GM19372 (cell line): ENCODE results near the gene TSC22D1.

Experiments
- ATAC-seq: cut with Tn5 transposase; IDR thresholded peaks from one replicate; pipeline ENCODE4 v1.9.1; 2021; ENCODE audit warnings: mild to moderate bottlenecking, low read depth, moderate library complexity; ENCODE audit not compliant: unreplicated experiment

TSC22D1 gene

DNA sequence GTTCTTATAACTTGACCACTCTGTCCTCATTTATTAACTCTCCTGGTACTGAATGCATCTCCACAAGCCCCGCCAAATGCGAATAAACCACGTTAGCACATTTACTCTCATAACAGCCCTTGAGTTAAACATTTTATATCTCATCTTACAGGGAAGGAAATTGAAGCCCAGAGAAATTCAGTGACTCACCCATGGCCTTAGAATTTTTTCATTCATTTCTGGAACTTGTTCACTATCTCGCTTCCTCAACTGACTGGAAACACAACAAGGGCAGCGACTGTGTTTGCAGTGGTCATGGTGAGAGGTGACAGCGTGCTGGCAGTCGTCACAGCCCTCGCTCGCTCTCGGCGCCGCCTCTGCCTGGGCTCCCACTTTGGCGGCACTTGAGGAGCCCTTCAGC lies 163.0 kb downstream of the TSC22D1 start:
- no peak for ATAC-seq

DNA sequence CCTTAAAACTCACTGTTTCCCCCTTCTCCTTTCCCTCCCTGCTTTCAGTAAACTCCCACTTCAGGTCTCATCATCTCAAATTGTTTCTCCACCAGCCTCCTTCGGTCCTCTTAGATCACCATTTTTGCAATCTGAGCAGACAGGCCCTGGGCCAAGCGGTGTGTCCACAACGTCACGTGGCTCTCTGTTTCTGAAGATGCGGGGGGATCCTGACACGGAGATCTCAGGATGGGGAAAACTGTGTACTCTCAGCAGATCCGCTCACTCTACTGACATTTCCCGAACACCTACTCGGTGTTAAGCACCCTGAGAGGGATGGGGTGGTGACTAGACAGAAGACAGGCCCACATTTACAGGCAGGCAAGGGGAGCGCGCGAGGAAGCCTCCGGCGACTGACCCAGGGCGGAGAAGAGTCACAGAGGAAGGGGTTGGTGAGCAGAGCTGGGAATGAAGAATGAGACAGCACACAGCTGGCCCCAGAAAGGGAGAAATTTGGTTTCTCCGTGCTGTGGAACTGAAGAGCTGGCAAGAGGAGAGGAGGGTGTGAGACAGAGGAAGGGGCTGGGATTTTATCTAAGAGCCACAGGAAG lies 163.7 kb downstream of the TSC22D1 start:
- ATAC-seq: no peak

DNA sequence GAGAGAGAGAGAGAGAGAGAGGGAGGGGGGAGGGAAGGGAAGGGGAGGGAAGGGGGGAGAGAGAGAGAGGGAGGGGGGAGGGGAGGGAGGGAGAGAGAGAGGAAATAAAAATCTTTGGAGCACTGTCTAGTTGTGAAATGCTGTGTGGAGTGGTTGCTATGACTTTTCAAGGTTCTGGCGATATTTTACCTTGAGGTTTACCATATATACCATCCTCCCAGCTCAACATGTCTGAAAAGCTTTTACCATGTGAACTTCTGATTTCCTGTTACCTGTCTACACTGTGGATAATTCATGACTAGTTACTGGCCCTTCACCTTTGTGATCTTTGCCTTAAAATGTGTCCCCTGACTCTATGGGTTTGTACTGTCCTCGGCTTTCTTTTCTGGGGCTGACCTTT lies 164.3 kb downstream of the TSC22D1 start:
- no peak for ATAC-seq

DNA sequence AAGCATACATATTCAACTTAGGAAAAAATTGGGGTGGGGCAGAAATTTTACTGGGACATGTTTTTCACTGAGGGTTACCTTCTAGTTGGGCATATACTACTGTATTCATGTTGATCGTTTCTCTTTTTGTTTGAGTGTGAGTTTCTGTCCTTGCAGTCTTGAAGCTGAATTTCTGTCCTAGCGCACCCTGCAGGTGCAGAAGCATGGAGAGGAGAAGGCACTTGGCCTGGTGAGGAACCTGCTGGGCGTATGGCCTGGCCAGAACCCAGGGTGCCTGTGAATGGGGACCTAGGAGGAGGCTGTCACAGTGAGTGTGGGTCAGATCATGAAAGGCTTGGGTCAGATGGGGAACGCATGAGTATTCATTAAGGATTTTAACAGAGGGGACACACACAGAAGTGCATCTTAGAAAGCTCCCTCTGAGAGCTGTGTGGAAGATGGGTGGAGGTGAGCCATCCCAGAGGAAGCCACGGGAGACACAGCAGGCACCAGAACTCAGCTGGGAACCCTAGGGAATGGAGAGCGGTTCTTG lies 165.7 kb downstream of the TSC22D1 start:
- ATAC-seq: no peak

DNA sequence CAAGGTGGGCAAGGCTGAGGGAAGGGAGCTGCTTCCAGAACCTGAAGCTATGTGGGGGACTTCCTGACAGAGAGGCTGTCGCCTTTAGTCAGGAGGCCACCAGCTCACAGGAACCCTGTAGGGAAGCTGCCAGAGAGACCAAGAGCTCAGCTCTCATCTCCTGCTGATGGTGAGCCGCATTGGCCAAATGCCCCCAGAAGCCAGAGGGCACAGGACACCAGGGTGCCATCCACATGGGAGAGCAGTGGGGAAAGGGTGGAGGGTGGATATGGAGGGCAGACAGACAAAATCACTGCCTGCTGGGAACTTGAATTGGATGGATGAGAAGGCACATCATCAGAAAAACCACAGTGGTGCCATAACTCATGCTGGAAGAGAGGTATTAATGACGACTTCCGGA lies 166.5 kb downstream of the TSC22D1 start:
- ATAC-seq: no peak

DNA sequence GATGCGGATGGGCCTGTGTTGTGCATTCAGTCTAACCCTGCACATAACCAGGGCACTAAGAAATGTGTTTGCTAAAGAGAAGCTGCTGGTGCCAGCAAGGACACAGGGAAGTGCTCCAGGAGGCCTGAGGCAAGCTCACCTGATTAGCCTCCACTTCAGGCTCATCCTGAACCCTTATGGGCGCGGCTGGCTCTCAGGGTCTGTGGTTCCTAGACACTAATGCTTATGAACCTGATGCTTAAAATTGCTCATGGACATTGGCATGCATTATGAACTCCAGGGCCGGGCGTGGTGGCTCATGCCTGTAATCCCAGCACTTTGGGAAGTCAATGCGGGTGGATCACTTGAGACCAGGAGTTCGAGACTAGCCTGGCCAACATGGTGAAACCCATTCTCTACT lies 168.2 kb downstream of the TSC22D1 start:
- no peak for ATAC-seq

DNA sequence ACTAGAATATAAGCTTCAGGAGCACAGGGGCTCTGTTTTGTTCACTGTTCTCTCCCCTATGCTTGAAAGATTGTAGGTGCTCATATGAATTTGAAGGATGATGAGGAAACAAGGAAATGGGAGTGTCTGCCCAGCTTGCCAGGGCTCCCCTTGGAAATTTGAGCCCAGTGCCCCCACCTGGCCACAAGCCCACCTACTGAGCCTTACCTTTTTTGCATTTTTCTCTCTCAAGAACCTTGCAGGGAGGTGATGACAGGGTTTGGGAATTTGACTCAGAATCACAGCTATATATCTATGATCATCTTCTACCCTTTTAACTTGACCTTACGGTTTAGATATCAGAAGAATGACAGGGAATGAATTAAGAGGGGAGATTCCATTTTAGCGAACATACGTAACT lies 168.8 kb downstream of the TSC22D1 start:
- no peak for ATAC-seq

DNA sequence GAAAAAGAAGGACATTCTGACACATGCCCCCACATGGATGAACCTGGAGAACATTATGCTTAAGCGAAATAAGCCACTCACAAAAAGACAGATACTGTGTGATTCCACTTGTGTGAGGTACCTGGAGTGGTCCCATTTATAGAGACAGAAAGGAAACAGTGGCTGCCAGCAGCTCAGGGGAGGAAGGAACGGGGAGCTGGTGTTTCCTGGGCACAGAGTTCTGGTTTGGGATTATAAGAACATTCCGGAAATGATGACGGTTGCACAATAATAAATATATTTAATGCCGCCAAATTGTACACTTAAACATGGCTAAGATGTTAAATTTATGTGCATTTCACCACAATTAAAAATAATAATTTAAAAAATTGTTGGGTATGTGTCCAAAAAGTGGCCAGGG lies 169.5 kb downstream of the TSC22D1 start:
- no peak for ATAC-seq

DNA sequence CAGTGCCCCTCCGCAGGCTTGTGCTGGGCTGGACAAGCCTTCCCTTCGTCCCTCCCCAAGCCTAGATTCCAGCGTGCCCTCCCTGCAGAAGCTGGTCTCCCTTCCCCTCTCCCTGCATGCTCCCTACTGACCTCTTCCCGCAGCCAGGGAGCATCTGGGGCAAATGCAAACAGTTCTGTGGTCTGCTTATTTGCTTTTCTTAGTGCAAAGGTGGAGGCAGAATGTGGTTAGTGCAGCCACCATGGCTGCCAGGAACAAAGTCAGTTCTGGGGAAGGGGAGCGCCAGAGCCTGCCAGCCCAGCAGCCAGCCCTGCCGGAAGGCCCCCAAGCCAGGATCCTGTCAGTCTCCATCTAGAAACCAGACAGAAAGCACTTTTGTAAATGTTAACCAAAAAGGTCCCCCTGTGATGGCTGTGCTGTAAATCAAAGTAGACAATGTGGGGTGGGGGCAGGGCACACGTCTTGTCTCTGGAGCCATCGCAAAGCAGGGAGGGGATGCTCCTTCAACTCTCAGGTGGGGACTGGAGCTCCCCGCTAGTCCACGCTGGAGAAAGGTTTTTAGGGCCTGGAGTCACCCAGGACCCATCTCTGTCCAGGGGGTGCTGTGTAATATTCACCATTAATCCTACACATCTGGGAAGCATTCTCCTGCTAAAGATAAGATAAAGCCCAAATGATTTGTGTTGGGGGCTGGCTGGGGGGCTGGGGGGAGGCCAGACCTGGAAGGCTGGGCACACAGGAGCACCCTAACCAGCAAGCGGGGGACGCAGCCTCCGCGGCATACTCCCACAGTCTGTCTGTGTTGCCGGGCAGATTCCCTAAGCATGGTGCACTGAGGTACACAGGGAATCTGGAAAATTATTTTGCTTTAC lies 171.6 kb downstream of the TSC22D1 start:
- no peak for ATAC-seq

DNA sequence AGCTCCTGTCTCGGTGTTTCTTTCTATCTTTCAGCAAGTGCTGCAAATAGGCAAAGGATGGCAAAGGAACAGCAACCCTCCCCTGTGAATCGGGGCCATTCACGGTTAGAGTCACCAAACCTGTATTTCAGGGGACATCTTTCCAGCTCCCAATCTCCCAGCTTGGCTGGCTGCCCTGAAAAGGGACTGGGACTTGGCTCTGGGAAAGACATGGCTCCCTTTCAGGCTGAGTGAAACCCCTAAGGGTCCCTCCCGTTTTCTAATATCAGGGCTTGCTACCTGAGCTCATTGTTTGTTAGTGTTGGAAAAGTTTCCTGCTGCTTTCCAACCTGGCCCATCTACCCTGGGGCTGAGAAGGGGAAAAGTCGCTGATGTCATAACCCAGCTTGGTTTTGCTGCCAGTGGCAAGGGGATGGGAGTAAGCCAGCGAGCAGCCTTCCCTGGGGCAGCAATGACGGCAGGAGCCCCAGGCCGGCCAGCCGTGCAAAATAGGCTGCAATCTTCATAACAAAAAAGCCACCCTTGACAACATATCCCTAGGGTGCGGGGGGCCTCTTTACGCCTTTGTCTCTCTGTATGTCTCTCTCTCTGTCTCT lies 172.6 kb downstream of the TSC22D1 start:
- ATAC-seq: no peak

DNA sequence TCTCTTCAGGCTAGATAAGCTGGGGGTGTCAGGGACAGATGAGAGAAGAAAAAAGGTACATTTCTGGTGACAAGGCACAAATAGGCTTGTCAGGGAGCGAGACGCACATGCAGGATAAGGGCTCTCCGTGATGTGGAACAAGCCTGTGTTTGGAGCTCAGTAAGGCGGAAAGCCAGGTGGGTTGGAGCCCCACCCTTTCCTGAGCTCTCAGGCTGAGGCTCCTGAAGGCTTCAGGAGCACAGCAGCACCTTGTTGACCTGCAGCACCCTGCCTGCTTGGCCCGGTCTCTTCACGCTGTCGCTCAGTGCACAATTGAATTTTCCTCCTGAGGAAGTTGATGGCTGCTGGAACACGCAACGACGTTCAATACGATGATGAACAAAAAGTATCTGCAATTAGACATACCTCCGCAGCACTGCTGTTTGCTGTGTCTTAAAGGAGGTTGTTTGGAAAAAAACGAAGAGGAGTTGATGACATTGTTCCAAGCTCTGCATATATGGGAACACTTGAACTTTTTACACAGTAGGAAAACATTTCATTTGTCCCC lies 173.2 kb downstream of the TSC22D1 start:
- ATAC-seq: no peak

DNA sequence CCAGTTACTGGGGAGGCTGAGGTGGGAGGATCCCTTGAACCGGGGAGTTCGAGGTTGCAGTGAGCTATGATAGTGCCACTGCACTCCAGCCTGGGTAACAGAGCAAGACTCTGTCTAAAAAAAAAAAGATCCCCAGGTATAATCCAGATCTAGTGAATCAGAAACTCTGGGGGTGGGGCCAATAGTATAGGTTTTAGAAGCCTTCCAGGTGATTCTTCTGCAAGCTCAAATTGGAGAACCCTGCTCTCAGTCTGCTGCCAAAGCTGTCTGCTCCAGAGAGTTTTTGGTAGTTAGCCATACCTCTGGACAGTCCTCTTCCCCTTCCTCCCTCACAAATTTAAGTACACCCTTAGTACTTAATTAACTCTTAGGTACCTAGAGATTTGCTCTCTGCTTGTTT lies 174.6 kb downstream of the TSC22D1 start:
- no peak for ATAC-seq

DNA sequence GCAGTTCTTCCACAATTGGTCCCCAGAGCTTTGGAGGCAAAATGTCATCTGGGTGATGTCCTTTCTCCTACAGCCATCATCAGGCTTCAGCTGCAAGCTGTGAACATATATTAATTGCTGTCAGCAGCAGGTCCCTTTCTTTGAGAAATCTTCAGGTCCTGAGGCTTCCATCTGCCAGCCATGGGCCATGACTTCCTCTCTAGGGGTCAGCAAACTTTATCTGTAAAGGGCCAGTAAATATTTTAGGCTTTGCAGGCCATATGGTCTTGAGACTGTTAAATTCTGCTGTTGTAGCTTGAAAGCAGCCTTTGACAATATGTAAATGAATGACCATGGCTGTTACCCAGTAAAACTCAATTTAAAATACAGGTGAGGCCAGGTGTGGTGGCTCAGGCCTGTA lies 175.4 kb downstream of the TSC22D1 start:
- no peak for ATAC-seq

DNA sequence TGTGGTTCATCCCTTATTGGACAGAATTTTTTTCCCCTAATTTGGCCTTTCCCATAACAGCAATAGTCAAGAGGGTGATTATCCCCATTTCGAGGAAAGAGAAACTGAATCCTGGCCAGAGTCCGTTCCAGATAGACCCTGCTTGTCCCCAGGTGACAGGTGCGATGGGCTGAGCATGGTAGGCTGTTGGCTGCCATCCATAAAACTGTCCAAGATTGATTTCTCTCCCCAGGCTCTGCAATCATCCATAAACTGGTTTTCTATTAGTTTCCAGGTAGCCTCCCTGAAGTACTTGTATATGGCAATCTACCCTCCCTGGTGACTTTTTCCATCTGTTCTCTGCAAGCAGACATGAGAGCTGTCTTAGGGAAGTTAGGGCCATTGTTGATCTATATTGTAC lies 177.1 kb downstream of the TSC22D1 start:
- no peak for ATAC-seq

DNA sequence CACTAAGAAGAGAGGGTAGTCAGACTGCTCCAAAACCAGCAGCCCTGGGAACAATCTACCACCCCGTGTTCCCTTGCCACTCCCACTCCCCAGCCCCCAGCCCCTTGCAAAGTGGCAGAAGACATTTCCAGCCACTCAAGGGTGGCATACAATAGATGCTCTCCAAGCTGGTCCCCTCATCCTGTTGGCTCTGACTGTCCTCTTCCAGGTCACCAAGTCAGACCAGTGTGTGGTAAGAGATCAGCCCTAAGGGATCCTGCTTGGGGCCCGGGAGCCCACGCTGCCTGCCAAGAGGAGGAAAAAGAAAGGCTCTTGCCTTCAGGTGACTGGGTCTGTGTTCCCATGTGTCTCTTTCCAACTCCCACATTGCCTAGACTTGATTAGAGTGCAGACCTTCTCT lies 177.5 kb downstream of the TSC22D1 start:
- no peak for ATAC-seq

DNA sequence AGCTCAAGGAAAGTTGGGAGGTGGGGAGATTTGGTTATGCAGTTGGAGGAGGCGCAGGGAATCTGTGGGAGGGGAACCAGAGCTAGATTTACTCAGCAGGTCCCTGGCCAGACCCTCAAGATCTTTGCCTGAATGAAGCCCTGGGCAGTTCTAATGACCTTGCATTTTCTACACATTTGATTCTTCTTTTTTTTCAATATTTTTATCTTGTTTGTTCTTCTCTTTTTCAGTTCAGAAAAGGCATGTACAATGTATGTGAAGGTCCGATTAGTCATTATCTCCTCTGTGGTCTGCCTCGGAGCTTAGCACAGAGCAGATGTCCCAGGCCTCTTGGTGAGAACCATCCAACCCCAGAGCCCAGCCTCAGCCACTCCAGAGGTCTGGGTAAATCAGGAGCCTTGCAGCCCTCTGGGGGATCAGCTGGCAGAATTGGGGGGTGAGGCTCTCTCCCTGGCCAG lies 178.3 kb downstream of the TSC22D1 start:
- no peak for ATAC-seq

DNA sequence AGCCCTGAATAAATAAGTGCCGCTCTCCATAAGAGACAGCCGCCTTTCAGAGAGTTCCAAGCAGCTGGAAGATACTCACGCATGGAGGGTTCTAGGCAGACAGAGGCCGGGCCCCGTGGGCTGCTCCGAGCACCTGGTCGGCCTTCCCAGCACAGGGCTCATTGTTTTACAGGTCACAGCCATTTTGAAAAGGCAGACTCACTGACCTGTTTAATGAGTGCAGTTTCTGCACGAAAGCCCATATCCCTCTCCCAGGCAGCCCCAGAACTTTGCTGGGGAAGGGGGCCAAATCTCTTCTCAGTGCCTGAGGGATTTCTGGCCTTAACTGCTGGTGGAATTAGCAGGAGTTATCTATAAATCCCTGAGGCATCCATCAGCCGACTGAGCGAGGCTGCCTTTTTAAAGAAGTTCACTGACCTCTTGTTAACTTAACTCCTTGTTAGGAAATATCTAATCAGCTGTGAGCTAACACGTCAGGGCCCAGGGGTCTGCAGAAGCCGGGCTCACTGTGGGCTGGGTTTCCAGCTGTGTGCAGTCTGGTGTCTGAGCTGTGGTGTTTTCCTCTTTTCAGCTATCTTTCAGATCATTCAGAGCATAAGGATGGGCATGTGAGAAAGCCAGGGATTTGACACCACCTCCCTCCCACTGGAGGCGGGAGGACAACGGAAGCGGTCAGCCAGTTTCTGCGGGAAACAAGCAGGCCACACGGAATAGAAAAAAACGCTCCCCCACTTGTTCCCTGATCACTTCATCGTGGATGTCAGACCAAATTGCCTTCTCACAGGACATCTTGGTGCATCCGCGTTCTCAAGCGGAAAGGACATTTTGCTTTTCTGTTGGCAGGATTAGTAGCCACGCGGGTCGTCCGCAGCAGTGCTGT lies 179.2 kb downstream of the TSC22D1 start:
- ATAC-seq: no peak

DNA sequence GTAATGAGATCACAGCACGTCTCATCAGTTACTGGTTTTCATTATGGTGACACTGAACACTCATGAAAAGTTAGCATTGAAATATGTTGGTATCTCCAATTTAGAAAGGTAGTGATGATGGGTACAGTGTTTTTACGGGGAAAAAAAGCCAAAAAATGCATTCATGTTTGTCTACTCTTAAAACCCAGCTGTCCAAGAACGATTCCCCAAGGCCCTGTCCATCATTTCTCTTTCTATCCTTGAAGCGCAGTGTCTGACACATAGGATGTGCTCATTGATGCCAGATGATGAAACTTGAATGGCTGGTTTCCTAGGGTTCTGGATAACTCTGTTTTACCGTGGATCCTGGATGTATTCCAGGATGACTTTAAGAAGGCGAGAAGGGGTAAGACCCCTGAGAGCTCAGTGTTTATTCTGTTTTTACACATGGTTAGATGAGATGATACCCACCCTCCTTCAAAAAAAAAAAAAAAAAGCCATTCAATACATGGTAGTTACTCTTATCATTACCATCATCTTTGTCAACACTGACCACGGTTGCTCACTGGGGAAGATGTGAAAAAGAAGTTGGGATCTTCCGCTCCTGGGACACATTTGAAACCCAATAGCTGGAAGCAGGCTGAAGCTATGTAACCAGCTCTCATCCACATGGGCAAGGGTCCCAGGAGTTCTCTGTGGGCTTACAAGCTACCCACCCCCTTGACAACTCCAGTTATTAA lies 180.0 kb downstream of the TSC22D1 start:
- no peak for ATAC-seq

DNA sequence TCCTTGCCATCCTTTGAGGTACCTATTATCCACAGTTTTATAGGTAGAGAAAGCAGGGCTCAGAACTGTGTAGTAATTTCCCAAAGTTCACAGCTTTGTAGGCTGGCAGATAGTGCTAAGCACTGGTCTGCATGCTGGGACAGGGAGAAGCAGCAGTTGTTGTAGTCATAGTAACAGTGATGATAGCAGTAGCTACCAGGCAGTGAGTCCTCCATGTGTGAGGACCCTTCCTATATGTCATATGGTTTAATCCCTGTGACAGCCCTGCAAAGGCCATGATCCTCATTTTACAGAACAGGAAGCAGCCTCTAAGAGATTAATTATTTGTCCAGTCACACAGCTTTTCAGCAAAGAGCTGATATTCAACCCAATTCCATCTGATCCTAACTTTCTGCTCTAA lies 181.5 kb downstream of the TSC22D1 start:
- ATAC-seq: no peak

DNA sequence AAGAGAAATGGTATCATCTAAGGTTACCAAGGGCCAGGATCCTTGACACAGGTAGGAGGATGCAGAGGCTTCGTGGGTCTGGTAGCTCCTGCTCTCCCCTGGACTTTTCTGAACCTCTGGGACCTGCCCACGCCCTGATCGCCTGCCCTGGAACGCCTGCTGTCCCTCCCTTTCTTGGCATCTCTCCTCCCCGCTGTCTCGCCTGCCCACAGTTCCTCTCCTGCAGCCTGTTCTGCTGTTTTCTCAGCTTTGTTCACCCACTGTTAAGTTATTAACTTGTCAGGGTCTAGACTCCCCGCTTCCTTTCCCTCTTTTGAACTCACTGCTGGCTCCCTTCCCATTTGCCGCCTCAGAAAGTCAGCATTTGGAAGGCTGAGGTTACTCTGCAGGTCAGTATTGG lies 182.7 kb downstream of the TSC22D1 start:
- ATAC-seq: no peak
